Mucosa of descending colon (tissue), 3 donors: ENCODE data around the gene SLC17A2. TPM values are rescaled to one million over a fixed set of nuclear protein-coding genes. Genes with fewer than 3 reads are reported as not detected.
"Not testable (repeated sequence)": the region's sequence is repeated elsewhere in the genome, so short reads cannot be mapped to it uniquely, and the experiment has no call there.

Experiments used
- ATAC-seq: fragments of 200-7000 bp; cut with Tn5 transposase; one replicate; pipeline ENCODE4 v1.9.1; 2020; ENCODE audit warnings: mild to moderate bottlenecking, moderate library complexity
- DNase-seq, 3 donors: peaks; one replicate each; pipeline ENCODE4 v3.0.0-alpha.2; 2020
- H3K36me3 ChIP-seq: fragments of 200-600 bp; one replicate; pipeline ENCODE4 v1.8.0; 2021; ENCODE audit warnings: low read depth, mild to moderate bottlenecking
- H3K4me1 ChIP-seq: fragments of 200-600 bp; one replicate; pipeline ENCODE4 v1.8.0; 2021; ENCODE audit warnings: low read depth, mild to moderate bottlenecking
- H3K4me3 ChIP-seq: fragments of 200-600 bp; one replicate; pipeline ENCODE4 v1.8.0; 2021; ENCODE audit warnings: mild to moderate bottlenecking
- H3K9me3 ChIP-seq: fragments of 200-600 bp; one replicate; pipeline ENCODE4 v1.8.0; 2021; ENCODE audit warnings: mild to moderate bottlenecking
- CTCF ChIP-seq: fragments of 200-600 bp; IDR thresholded peaks from one replicate; pipeline ENCODE4 v1.8.0; 2022; ENCODE audit warnings: antibody characterized with exemption, mild to moderate bottlenecking
- intact Hi-C, 2 donors: fragments of 100-400 bp; cut with DNase I in 1 of 2; cut with micrococcal nuclease in 1 of 2; formaldehyde crosslinking; loops; one replicate each; pipeline versions ENCODE4 v1.11.0 to v1.11.1; 2022; cut with DNase I, micrococcal nuclease
- total RNA-seq, 3 donors: library from RNA; stranded (reverse); fragmentation: NEBNext Ultra II Directional in 2 of 3; extraction: Animal tissue kit (Norgen Biotek cat#: 25700) in 2 of 3; gene quantifications; one replicate each; pipeline versions ENCODE4 v1.2.1 to v1.2.4, GENCODE V29; 2021 to 2023
- donor health status: DM: no; HTN: no; CAD: no; lungs with moderate emphysema.
- donor health status: DM: no; HTN: no; CAD: no.
- donor health status: DM: no; HTN: yes; CAD: no.

SLC17A2 gene
- total RNA-seq, 3 donors from 2014 or later = not detected

GRCh38 chr6:25942561-25943147 is 12.2 kb upstream of the SLC17A2 start:
- no peak for TF ChIP-seq CTCF
- H3K4me3 ChIP-seq = no peak overlapping the region
- H3K4me1 ChIP-seq = no peaks in the 10 kb centered on the region
- H3K36me3 ChIP-seq = no peaks in the 10 kb centered on the region
- no peaks in the 10 kb centered on the region for H3K9me3 ChIP-seq
- DNase-seq = no peak
- intact Hi-C loops = no loop called here
- peak; percentile 54 for ATAC-seq

GRCh38 chr6:25939593-25939992 is 9.1 kb upstream of the SLC17A2 start:
- intact Hi-C loops = no loop called here
- H3K36me3 ChIP-seq = no peaks in the 10 kb centered on the region
- no peak overlapping the region for H3K4me3 ChIP-seq
- no peaks in the 10 kb centered on the region for H3K4me1 ChIP-seq
- no peak for TF ChIP-seq CTCF
- ATAC-seq = no peak
- DNase-seq = no peak
- H3K9me3 ChIP-seq = no peaks in the 10 kb centered on the region

GRCh38 chr6:25935953-25936352 is 5.5 kb upstream of the SLC17A2 start:
- no peak for TF ChIP-seq CTCF
- intact Hi-C loops = no loop called here
- no peaks in the 10 kb centered on the region for H3K36me3 ChIP-seq
- ATAC-seq (no peak), DNase-seq (no peak)
- H3K4me3 ChIP-seq = no peak overlapping the region
- no peaks in the 10 kb centered on the region for H3K4me1 ChIP-seq
- no peaks in the 10 kb centered on the region for H3K9me3 ChIP-seq

- intact Hi-C loops = no loop called here
- DNase-seq (no peak), ATAC-seq (no peak)
- Histone ChIP-seq H3K4me3 (no peak overlapping the region), H3K4me1 (no peaks in the 10 kb centered on the region), H3K36me3 (no peaks in the 10 kb centered on the region), H3K9me3 (no peaks in the 10 kb centered on the region)
- TF ChIP-seq CTCF = no peak
These were observed 4.3 kb upstream of the SLC17A2 start for GRCh38 chr6:25934735-25935313.

- no peak for TF ChIP-seq CTCF
- Histone ChIP-seq H3K36me3 (no peaks in the 10 kb centered on the region), H3K4me3 (no peak overlapping the region), H3K9me3 (no peaks in the 10 kb centered on the region), H3K4me1 (no peaks in the 10 kb centered on the region)
- intact Hi-C loops = no loop called here
- DNase-seq (no peak), ATAC-seq (no peak)
These were observed 3.7 kb upstream of the SLC17A2 start for GRCh38 chr6:25934156-25934555.

GRCh38 chr6:25931411-25931709 is 869 bp upstream of the SLC17A2 start:
- no peaks in the 10 kb centered on the region for H3K36me3 ChIP-seq
- H3K9me3 ChIP-seq = no peaks in the 10 kb centered on the region
- TF ChIP-seq CTCF = no peak
- no peaks in the 10 kb centered on the region for H3K4me1 ChIP-seq
- DNase-seq (no peak), ATAC-seq (no peak)
- H3K4me3 ChIP-seq = no peak overlapping the region
- intact Hi-C loops = no loop called here

GRCh38 chr6:25929785-25930184 is 706 bp downstream of the SLC17A2 start:
- H3K4me1 ChIP-seq, H3K36me3 ChIP-seq, DNase-seq, intact Hi-C loops, ATAC-seq, H3K4me3 ChIP-seq, H3K9me3 ChIP-seq: not testable (repeated sequence)
